T-helper 9 cell (primary cell): ENCODE data around the gene SCO2.

Experiments used
- DNase-seq: peaks from one replicate; pipeline ENCODE4 v3.0.0-alpha.2; 2020

SCO2 gene

DNA sequence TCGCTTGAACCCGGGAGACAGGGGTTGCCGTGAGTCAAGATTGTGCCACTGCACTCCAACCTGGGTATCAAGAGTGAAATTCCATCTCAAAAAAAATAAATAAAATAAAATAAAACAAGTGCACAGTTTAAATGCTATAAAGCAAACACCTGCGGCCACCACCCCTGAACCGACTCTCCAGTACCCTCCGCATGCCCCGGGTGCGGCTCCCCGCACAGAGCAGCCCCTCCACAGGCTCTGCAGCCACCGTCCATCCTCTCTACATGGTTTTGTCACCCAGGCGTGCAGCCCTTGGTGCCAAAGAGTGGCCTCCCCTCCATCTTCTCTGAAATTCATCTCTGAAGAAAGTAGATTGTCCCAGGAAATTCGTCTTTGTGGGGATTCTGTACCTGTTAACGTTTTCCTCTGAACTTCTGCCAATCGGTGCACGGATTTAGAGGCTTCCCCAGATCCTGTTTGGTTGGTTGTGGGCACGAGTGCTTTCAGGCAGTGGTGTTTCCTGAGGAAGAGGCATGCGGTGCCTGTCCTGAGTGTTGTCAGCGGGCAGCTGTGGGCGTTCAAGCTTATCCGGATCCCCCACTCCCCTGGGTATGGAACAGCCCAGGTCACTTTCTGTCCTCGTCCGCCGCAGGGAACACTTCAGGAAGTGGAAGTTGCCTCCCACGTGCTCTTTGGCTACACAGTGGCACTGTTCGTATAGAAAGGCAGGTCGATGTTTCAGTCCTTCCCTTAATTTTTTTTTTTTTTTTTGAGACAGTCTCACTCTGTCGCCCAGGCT lies 34.7 kb downstream of the SCO2 start:
- DNase-seq = no peak

- no peak for DNase-seq
These were observed 35.8 kb downstream of the SCO2 start for GRCh38 chr22:50489363-50490243.

DNA sequence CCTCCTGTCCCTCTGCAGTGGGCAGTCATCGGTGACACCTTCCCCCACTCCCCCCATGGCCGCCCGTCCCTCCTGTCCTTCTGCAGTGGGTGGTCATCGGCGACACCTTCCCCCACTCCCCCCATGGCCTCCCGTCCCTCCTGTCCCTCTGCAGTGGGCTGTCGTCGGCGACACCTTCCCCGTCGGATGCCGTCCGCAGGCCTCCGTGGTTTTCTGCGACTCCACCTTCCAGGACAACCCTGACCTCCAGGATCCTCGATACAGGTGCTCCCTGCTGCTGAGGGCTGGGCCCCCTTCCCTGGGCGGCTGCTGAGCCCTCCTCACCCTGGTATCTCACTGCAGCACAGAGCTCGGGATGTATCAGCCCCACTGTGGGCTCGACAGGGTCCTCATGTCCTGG lies 36.5 kb downstream of the SCO2 start:
- no peak for DNase-seq

DNA sequence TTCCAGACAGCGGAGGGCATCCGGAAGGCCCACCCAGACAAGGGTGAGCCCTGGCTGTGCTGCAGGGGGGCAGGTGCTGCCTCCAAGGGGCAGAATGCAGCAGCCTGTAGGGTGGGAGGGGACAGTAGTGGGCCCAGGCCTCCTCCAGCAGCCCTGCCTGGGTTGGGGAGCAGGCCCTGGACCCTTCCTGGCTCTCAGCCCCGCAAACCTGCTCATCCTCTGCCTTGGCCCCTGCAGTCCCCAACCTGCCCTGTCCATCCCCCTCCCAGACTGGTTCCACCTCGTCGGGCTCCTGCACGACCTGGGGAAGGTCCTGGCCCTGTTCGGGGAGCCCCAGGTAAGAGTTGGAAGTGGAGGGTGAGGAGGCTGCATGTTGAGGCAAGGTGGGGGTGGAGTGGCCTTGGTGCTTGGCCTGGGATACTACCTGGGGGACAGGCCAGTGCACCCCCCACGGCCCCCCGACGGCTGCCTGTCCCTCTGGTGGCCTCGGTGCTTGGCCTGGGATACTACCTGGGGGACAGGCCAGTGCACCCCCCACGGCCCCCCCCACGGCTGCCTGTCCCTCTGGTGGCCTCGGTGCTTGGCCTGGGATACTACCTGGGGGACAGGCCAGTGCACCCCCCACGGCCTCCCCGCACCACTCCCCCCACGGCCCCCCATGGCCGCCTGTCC lies 37.3 kb downstream of the SCO2 start:
- no peak for DNase-seq

- no peak for DNase-seq
These were observed 38.0 kb downstream of the SCO2 start for GRCh38 chr22:50487290-50488005.

DNA sequence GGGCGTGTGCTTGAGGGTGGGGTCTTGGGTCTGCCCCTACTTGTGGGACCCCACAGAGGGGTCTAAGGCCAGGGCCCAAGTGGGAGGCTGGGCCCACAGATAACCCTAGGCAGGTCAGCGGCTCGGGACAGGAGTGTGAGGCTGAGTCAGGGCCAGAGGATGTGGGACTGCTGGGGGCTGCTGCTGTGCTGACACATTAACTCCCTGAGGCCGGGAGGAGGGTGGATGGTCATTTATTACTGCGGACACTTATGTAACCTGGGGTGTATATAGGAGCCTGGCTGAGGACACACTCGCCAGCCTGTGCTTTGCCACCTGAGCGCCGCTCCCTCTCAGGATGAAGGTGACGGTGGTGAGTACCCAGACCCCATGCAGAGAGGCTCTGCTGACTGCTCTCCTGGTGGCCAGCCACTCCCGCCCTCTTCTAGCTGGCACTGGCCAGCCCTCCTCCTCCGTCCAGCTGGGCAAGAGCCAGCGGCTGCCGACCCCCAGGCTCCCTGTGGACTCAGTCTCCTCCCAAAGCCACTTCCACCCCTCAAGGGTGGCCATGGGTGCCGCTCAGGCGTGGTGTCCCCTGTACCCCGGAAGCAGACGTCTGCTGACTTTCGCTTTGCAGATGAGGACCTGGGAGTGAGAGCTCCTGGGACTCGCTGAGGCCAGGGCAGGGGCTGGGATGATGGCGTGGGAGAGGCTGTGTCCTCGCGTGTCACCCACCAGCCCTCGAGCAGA lies 38.7 kb downstream of the SCO2 start, which contains the start of gene MIOX:
Gene MIOX (plus strand): TSS at position 299 of the 729 bp plus-strand sequence. CDS start 39 bp downstream, at position 338.
- DNase-seq = no peak

GRCh38 chr22:50485221-50486131 lies 39.9 kb downstream of the SCO2 start:
- no peak for DNase-seq

- no peak for DNase-seq
These were observed 41.2 kb downstream of the SCO2 start for GRCh38 chr22:50483977-50484853.

DNA sequence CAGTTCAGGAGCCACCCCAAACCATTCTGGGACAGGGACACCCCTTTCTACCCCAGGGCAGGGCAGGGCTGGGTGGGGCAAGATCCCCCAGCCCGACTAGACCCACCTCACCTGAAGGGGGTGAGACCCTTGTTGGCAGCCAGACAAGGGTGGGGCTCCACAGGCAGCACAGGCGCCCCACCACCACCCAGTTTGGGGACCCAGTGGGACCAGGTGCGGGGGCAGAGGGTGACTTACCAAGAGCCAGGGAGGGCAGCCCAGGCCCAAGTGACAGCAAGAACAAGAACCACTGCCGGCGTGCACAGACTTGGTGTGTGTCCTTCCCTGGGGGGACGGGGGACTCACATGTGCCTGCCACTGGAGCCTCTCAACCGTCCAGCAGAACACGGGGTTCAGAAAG lies 41.8 kb downstream of the SCO2 start:
- DNase-seq = no peak

DNA sequence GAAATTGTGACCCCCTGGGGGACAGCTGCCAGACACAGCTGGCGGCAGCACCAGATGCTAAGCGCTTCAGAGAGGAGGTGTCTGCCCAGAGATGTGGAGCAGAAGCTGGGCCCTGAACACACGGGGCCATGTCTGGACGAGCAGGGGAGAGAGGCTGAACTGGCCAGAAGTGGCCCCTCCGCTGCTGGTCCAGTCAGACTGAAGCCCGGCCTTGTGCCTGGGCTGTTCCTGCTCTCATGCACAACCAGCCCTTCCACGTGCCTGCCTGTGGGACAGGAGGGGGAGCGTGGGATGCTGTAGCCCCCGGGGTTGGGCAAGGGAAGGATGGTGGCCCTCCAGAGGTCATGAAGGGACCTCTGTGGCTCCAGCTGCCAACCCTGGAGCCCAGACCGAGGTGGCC lies 42.3 kb downstream of the SCO2 start:
- DNase-seq = no peak

DNA sequence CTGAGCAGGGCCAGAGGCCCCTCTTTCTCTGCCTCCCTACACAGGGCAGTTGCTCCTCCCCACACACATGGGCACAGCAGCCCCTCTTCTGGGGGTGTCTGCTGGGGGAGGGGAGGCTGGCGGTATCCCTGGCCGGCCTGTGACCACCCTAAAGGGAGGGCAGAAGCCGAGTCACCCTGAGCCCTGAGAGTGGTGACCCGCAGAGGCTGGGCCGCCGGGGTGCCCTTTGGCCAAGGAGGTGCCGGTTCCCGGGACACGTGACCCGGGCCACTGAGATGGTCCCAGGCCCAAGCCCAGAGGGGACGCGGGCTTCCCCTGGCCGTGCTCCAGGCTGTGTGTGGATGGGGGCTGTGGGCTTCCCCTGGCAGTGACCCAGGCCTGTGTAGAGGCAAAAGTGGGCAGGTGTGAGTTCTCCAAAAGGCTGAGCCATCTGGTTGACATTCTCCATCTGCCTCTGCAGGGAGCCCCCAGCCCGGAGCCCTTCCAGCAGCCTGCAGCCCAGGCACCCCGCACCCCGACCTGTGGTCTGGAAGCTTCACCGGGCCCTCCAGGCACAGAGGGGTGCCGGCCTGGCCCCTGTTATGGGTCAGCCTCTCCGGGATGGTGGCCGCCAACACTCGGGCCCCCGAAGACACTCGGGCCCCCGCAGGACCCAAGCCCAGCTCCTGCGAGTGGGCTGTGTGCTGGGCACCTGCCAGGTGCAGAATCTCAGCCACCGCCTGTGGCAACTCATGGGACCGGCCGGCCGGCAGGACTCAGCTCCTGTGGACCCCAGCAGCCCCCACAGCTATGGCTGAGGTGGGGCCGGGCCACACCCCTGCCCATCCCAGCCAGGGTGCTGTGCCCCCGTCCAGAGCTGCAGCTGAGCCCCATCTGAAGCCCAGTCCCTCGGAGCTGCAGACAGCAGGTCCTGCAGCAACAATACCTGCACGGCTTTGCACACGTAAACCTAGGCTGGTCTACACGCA lies 43.0 kb downstream of the SCO2 start:
- DNase-seq = no peak

DNA sequence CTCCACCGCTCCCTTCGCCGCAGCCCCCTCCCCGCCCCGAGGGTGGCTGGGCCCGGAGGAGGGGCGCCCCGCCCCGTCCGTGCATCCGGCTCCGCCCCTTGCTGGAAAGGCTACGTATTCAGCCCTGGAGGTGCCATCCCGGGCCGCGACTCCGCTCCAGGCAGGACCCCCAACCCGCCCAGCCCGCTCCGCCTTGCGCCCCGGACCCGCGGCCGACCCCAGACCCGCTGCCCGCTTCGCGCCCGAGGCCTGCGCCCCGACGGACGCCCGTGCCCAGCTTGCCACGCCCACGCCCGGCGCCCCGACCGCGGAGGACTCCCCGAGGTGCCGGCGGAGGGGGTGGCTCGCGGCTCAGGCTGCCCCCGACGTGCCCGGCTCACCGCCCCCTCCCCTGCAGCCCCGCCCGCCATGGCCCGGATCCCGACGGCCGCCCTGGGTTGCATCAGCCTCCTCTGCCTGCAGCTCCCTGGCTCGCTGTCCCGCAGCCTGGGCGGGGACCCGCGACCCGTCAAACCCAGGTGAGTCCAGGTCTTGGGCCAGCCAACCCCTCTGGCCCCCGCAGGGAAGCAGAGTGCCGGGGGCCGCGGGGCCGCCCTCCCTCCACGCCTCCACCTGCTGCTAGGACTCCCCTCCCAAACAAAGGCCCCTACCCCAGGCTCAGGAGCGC lies 43.8 kb downstream of the SCO2 start, which contains the start of gene ADM2:
Gene ADM2 (plus strand): TSS at position 104 of the 667 bp plus-strand sequence. CDS start 305 bp downstream, at position 409.
- DNase-seq = peak; percentile 61

GRCh38 chr22:50481045-50481439 lies 44.4 kb downstream of the SCO2 start:
- no peak for DNase-seq

GRCh38 chr22:50479721-50480120 lies 45.7 kb downstream of the SCO2 start:
- DNase-seq = no peak

GRCh38 chr22:50477923-50478322 lies 47.5 kb downstream of the SCO2 start:
- no peak for DNase-seq

DNA sequence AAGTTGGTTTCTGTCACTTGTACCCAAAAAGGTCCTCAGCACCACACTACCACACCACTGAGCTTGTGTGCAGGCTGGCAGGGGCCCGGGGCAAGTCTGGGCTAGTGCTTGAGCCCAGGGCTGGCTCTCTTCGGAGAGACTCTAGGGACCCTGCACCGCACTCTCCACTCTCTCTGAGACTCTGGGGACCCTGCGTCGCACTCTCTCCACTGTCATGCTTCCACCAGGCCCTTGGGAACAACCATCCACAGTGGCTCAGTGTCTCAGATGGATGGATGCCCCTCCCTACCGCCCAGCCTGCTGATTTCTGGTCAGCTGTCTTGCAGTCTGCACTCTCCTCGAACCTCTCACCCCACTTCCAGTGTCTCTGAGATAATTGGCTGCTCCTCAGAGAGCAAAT lies 48.5 kb downstream of the SCO2 start:
- no peak for DNase-seq

GRCh38 chr22:50475652-50476002 lies 49.8 kb downstream of the SCO2 start:
- DNase-seq = no peak
